ENCODE results near the gene EFEMP2.
"Not testable (repeated sequence)": the region's sequence is repeated elsewhere in the genome, so short reads cannot be mapped to it uniquely, and the experiment has no call there.

The EFEMP2 gene

GRCh38 chr11:65848693-65849092 lies 23.9 kb downstream of the EFEMP2 start:
- in situ Hi-C loops (cut with HindIII; ENCODE audit: low pct_ligation_motif_present, low pct_unique_long_range_greater_than_20kb, low sequenced_read_pairs) = not testable (repeated sequence)

GRCh38 chr11:65847746-65848145 lies 24.9 kb downstream of the EFEMP2 start:
- DNase-seq = no peak
- in situ Hi-C loops (cut with HindIII; ENCODE audit: low pct_ligation_motif_present, low pct_unique_long_range_greater_than_20kb, low sequenced_read_pairs) = no loop called here

More at GRCh38 chr11:65848693-65849092, 23.9 kb downstream of the EFEMP2 start:
- not testable (repeated sequence) for DNase-seq

- in situ Hi-C loops (cut with HindIII; ENCODE audit: low pct_ligation_motif_present, low pct_unique_long_range_greater_than_20kb, low sequenced_read_pairs) = no loop called here
- DNase-seq = no peak
Measured at GRCh38 chr11:65844231-65844872, 28.2 kb downstream of the EFEMP2 start.

- in situ Hi-C loops (cut with HindIII; ENCODE audit: low pct_ligation_motif_present, low pct_unique_long_range_greater_than_20kb, low sequenced_read_pairs) = no loop called here
- DNase-seq = no peak
Measured at GRCh38 chr11:65843811-65844210, 28.8 kb downstream of the EFEMP2 start.

- no peak for DNase-seq
Measured at GRCh38 chr11:65842144-65842543, 30.5 kb downstream of the EFEMP2 start.

GRCh38 chr11:65834202-65834601 lies 38.4 kb downstream of the EFEMP2 start:
- in situ Hi-C loops (cut with HindIII; ENCODE audit: low pct_ligation_motif_present, low pct_unique_long_range_greater_than_20kb, low sequenced_read_pairs) = no loop called here
- no peak for DNase-seq

More at GRCh38 chr11:65842144-65842543, 30.5 kb downstream of the EFEMP2 start:
- in situ Hi-C loops (cut with HindIII; ENCODE audit: low pct_ligation_motif_present, low pct_unique_long_range_greater_than_20kb, low sequenced_read_pairs) = no loop called here

- no peak for DNase-seq
- in situ Hi-C loops (cut with HindIII; ENCODE audit: low pct_ligation_motif_present, low pct_unique_long_range_greater_than_20kb, low sequenced_read_pairs) = no loop called here
Measured at GRCh38 chr11:65833297-65834030, 39.1 kb downstream of the EFEMP2 start, which contains the start of gene SNX32. SNX32 (plus strand) TSS chr11:65833963; CDS start chr11:65834066, 103 bp downstream.

- DNase-seq; in situ Hi-C loops (cut with HindIII; ENCODE audit: low pct_ligation_motif_present, low pct_unique_long_range_greater_than_20kb, low sequenced_read_pairs): not testable (repeated sequence)
Measured at GRCh38 chr11:65832231-65832630, 40.4 kb downstream of the EFEMP2 start.

- no peak for DNase-seq
- in situ Hi-C loops (cut with HindIII; ENCODE audit: low pct_ligation_motif_present, low pct_unique_long_range_greater_than_20kb, low sequenced_read_pairs) = no loop called here
Measured at GRCh38 chr11:65829459-65829858, 43.1 kb downstream of the EFEMP2 start.

- no peak for DNase-seq
- in situ Hi-C loops (cut with HindIII; ENCODE audit: low pct_ligation_motif_present, low pct_unique_long_range_greater_than_20kb, low sequenced_read_pairs) = no loop called here
Measured at GRCh38 chr11:65826984-65827735, 45.4 kb downstream of the EFEMP2 start.

- no peak for DNase-seq
- in situ Hi-C loops (cut with HindIII; ENCODE audit: low pct_ligation_motif_present, low pct_unique_long_range_greater_than_20kb, low sequenced_read_pairs) = no loop called here
Measured at GRCh38 chr11:65822776-65823528, 49.6 kb downstream of the EFEMP2 start.

GRCh38 chr11:65821107-65821506 lies 51.5 kb downstream of the EFEMP2 start:
- DNase-seq = no peak
- in situ Hi-C loops (cut with HindIII; ENCODE audit: low pct_ligation_motif_present, low pct_unique_long_range_greater_than_20kb, low sequenced_read_pairs) = no loop called here

- in situ Hi-C loops (cut with HindIII; ENCODE audit: low pct_ligation_motif_present, low pct_unique_long_range_greater_than_20kb, low sequenced_read_pairs) = no loop called here
- peak; percentile 84 for DNase-seq
Measured at GRCh38 chr11:65817835-65818680, 54.5 kb downstream of the EFEMP2 start.

GRCh38 chr11:65817312-65817834 lies 55.2 kb downstream of the EFEMP2 start:
- in situ Hi-C loops (cut with HindIII; ENCODE audit: low pct_ligation_motif_present, low pct_unique_long_range_greater_than_20kb, low sequenced_read_pairs) = no loop called here
- DNase-seq = peak; percentile 1

GRCh38 chr11:65816696-65817095 lies 55.9 kb downstream of the EFEMP2 start:
- DNase-seq = no peak
- in situ Hi-C loops (cut with HindIII; ENCODE audit: low pct_ligation_motif_present, low pct_unique_long_range_greater_than_20kb, low sequenced_read_pairs) = no loop called here

Data from ACHN (cell line).